ENCODE results near the gene ZNF845.
"Not testable (repeated sequence)": the region's sequence is repeated elsewhere in the genome, so short reads cannot be mapped to it uniquely, and the experiment has no call there.

ZNF845 gene

GRCh38 chr19:53388168-53388567 is 54.6 kb downstream of the ZNF845 start:
- DNase-seq = no peak

GRCh38 chr19:53388904-53389303 is 55.4 kb downstream of the ZNF845 start:
- DNase-seq = no peak

- no peak for DNase-seq
These were observed 56.0 kb downstream of the ZNF845 start for GRCh38 chr19:53389571-53389970.

- DNase-seq = no peak
These were observed 56.4 kb downstream of the ZNF845 start for GRCh38 chr19:53389978-53390377.

- no peak for DNase-seq
These were observed 61.0 kb downstream of the ZNF845 start for GRCh38 chr19:53394522-53394973.

- peak; percentile 31 for DNase-seq
These were observed 61.7 kb downstream of the ZNF845 start, which contains the start of gene ZNF765 for GRCh38 chr19:53394974-53395839. Gene ZNF765 (plus strand): TSS chr19:53395149. CDS start chr19:53398016, 2,867 bp downstream.

- not testable (repeated sequence) for DNase-seq
These were observed 62.4 kb downstream of the ZNF845 start for GRCh38 chr19:53395840-53396524.

GRCh38 chr19:53396525-53396868 is 62.9 kb downstream of the ZNF845 start:
- no peak for DNase-seq

GRCh38 chr19:53397918-53398317 is 64.4 kb downstream of the ZNF845 start:
- not testable (repeated sequence) for DNase-seq

Measured in NCI-H1417 treated with DMSO at 0.1 percent for 48 hours (cell line).